HG03045 (cell line): ENCODE results near the gene ASB4.
"Not testable (repeated sequence)": the region's sequence is repeated elsewhere in the genome, so short reads cannot be mapped to it uniquely, and the experiment has no call there.

ENCODE experiments used
- ATAC-seq: cut with Tn5 transposase; IDR thresholded peaks from one replicate; pipeline ENCODE4 v1.9.1; 2021; ENCODE audit warnings: mild to moderate bottlenecking, moderate library complexity; ENCODE audit not compliant: unreplicated experiment

Gene ASB4

DNA sequence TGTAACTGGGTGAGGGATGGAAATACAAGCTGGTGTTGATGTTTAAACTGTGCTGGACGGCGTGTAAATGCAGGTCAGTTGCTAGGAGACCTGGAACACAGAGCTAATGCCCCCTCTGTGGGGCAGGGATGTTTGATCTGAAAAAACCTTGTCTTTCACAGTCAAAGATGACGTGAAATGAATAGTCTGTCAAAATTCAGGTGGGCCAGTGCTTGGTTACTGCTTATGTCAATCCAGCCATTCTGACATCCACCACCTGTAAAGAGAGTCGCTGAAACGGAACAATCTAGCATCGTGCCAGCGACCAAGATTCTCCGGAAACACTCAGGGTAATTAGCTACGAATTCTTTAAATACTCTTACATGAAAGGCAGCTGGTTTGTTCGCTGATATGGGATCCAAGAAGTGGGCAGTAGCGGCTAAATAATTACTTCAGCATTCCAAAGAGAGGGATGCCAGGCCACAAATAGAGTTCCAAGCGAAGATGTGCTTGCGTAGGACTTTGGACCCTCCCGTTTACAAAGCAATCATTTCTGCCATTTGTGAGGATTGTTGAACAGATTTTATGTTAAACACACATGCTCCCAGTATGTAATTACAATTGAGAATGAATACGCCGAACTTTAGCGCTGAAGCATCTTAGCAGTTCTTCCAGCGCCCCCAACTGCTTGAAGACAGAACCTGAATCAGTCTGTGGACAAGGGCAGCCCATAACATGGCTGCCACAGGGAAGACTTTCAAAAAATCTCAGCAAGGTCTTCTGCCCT lies 7.3 kb upstream of the ASB4 start:
- ATAC-seq: no peak

DNA sequence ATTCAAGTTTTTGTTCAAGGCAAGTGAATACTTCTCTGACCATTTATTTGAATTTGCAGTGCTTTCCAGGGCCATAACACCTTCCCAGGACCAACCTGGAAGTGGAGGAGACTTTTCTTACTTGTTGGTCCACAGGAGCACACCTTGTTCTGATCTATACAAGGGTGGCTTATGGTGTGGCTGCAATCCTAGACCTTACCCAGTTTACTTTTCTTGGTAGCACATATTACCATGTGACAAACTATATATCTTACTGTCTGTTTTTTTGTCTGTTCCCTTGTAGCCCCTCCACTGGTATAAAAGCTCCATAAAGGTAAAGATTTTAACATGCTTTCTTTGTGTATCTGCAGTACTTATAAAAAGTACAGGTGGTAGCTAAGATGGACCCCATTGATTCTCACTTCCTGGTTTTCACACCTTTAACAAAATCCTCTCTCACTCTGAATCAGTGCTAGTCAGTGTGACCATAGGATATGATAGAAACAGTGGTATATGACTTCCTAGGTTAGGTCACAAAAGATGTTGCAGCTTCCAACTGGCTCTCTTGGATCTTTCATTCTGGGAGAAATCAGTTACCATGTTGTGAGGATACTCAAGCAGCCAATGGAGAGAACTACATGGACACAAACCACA lies 5.6 kb upstream of the ASB4 start:
- ATAC-seq: no peak

DNA sequence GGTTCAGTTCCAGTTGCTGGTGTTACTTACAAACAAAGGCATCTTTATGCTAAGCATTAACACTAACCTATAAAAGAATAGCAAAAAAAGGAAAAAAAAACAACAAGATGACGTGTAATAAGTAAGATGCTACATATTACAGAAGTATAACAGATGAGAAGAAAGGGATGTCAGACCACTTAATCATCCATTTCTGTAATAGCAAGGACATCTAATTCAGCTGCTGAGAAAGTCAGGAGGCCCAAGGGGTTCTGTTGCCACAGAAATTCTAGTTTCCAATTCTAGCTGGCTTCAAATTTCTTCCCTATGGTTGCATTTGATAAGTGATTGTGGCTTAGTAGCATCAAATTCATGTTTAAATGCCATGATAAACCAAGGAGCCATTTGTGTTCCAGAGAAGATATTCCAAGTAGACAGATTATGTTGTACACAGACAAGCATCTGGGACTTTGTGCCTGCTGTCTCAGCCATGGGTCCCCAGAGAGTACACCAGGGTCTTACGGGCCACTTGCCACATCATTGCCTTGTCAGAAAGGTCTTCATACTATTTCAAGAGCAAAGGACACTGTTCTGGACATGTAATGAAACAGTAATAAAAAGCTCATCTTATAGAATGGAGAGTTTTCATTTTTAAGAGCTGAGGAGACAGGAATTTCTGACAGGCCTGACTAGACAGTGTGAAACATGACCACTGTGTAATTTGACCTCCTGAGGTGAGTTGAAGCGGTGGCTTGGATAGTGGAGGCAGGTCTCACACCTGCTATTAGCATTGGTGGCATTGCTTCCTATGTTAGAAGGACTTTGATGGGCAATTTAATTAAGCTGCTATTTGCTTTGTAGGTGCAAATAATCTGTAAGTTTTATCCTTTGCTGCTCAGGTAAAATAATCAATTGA lies 4.2 kb upstream of the ASB4 start:
- no peak for ATAC-seq

DNA sequence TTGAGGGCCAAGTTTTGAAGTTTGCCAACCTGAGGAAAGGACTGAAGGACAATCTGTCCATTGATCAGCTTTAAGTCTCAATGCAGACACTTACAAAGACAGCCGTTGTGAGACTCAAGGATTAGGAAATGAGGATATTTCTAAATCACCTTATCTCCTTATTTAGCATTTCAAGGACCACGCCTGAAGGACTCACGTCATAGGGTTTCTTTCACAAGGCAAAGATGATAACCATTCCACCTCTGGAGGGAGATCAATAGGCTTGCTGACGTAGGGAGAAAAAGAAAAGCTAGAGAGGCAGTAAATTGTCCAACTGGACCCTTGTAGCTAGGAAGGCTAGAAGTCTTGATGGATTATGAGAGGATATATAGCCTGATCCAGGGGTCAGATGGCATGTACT lies 3.3 kb upstream of the ASB4 start:
- ATAC-seq: no peak

DNA sequence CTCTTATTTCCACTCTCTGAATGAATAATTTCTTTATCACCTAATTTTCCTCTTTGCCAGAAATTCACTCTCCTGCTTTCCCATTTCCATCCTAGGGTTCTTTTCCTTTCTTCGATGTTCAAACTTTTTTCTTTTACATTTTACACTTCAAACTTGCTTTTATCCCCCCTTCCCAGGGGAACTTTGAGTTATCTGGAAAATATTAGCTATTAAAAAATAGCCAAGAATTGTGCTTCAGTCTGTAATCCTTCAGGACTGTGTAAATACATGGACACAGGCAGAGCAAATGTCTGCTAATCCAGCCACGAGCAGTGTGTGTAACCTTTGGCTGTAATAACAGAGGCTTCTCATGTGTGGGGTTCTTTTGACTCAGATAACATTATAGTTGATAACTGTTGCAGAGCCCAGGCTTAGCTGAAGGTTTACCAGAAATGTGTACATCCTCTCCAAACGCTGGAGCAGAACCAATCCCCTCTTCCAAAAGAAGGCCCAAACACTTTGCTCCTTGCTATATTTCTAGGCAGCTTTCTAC lies 4.6 kb downstream of the ASB4 start:
- ATAC-seq: no peak

DNA sequence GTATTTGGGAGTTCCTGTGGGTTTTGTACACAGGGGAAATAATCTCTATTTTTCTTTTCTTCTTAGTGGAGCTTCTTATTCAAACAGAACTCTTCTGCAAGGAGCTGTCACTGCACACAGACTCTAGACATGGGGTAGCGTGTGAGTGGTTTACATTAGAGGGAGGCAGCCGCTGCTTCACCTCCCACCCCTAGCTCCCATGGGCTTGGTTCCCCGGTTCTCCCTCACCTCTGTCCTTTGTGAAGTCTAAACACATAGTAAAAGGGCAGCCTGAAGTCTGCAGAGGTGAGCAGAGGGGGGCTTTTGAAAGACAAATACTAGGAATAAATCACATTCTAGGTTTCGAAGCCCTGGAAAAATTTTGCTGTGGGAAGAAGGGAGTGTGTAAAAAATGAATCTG lies 5.5 kb downstream of the ASB4 start:
- no peak for ATAC-seq

DNA sequence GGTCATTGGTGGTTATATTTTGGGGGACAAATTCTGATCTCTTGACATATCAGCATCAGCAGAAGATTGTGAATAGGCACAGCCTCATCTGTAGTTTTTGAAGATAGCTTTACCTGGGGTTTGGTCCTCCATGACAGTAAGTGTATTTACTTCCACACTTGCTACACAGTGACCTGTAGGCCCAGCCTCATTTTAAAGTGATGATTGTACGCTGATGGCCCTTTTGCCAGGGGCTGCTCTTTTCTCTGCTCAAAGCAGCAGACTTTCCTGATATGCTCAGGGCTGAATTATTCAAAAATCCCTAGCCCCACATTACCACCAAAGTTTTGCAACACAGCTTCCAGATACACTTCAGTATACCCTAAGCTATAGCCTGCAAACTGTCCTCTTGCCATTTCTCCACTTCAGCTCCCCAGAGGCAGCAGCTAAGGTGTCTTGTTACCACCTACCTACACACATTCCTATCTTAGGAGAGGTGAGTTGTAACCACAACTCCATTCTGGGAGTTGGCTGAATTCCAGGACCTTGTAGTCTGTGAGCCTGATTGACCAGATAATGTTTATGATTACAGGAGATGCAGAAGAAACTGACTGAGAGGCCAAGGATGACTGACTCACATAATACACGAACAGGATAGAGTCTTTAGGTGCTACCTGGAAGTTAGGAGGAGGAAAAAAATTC lies 6.0 kb downstream of the ASB4 start:
- no peak for ATAC-seq

DNA sequence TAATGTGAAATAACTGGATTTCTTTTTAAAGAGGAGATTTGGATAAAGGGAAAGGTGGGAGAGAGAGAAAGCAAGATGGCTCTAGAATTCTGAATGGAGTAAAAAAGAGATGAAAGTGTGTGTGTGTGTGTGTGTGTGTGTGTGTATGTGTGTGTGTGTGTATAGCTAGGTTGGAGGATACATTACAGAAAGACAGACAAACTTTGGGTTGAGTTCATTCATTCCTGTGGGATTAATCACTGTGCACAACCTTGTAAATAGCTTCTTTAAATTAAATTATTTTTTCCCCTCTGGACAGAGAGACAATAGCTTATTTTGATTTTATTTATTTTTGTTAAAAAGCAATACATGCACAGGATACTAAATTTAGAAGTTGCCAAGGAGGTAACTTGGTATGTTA lies 7.5 kb downstream of the ASB4 start:
- ATAC-seq: no peak

DNA sequence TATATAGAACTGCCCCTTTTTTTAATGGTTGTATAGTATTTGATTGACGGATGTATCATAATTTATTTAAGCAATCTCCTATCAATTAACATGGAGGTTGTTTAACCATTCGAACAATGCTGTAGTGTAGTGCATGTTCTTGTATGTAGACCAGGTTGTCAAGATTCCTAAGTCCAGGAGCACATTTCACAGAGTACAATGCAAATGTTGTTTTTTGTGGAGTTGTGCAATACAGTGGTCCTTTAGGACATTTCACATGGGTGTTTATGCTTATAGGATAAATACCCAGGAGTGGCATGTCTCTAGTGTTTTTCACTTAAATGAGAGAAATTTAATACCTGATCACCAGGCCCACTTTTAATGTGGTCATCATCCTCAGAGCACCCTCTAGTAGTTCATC lies 8.1 kb downstream of the ASB4 start:
- ATAC-seq: no peak

DNA sequence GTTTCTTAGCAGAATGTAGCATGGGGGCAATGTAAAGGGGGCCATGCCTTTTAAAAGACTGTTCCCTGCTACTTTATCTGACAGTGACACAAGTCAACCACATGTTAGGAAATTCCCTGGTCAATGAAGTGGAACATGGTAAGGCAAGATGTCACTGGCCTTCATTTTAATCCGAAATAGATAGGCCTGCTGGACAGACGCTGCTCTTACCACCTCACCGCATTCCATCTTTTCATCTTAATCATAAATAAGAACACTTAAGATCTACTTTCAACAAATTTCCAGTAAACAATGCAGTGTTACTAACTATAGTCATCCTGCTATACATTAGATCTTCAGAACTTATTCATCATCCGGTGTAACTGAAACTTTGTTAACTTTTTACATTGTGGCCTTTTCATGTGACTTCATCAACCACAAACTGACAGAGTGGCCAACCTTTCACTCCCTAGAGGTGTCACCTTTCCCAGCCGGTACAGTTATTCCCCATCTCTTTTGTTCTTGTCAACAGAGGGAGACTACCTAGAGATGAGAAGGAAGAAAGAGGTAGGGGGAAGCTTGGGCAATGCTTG lies 15.6 kb downstream of the ASB4 start:
- ATAC-seq: peak; percentile 94

DNA sequence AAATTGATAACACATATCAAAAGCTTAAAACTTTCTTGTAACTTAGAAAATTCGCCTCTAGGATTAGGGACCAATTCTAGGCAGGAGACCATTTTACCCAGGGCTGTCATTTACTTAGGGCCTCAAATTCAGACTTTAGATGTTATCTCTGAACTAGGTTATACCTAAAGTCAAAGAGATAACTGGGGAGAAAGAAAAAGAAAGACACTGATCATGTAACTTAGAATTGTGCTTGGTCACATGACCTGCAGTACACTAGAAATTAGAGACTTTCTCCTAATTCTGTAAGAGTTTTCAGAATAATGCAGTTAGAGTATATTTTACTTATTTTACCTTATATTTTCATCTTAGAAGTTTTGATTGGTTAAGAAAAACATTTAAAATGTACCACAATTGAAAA lies 16.7 kb downstream of the ASB4 start:
- ATAC-seq: no peak

DNA sequence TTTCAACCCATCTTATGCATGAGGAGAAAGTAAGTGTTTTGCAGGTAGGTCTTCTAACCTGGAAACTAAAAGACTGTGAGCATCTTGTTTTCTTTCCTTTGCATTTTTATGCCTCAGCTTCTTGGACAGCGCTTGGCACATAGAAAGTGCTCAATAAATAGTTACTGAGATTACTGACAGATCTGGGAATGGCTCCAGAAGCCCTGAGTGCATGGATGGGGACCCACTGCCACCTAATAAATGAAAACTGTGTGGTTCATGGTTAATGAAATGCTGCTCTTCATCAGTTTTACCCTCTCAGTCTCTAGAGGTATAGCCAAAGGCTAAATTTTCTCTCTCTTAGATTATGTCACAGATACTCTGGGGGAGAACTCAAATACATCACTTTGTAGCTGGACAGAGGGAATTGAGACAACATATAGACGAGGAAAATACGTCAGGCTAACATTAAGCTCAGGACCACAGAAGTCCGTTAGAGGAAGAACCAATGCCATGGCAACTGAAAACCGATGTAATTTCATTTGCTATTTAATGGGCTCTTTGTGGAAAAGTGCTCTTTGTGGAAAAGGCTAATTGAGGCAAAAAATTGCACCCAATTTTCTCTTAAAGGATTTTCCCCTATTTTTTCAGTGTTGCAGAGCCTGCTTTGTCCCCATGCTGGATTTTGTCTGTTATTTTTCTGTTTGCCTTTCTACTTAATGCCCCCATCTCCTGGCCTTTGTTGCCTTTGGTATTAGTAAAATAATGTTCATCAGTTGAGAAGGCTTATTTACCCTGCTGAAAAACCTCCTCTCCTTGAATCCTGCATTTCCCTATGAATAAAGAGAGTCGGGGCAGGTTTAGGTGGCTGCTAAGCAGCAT lies 17.8 kb downstream of the ASB4 start:
- no peak for ATAC-seq

DNA sequence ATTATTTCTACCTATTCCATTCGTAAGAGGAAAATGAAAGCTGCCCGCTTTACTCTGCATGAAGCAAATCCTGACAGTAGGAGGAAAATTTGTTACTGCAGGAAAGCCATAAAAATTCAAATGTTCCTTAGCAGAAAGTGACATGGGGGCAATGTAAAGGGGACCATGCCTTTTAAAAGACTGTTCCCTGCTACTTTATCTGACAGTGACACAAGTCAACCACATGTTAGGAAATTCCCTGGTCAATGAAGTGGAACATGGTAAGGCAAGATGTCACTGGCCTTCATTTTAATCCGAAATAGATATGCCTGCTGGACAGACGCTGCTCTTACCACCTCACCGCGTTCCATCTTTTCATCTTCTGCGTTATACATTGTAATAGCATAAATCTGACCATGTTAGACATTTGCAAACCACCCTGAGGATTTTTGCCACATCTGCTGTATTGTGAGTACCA lies 18.4 kb downstream of the ASB4 start:
- ATAC-seq: not testable (repeated sequence)

DNA sequence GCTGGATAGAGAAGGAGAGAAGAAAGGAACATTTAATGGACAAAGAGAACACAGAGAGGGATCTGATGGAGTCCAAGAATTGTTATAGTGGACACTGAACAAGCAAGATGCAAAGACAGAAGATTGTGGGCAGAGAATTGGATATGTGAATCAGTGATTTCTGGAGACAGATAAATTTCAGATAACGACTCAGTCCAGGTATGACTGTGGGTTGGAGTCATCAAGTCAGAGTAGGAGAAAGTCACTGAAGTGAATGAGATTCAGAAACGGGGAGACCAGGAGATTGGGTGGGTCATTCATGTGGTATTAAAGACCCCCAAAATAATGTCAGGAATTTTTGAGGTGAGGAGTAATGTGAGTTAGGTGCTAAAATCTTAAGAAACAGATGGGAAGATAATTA lies 23.0 kb downstream of the ASB4 start:
- ATAC-seq: no peak

DNA sequence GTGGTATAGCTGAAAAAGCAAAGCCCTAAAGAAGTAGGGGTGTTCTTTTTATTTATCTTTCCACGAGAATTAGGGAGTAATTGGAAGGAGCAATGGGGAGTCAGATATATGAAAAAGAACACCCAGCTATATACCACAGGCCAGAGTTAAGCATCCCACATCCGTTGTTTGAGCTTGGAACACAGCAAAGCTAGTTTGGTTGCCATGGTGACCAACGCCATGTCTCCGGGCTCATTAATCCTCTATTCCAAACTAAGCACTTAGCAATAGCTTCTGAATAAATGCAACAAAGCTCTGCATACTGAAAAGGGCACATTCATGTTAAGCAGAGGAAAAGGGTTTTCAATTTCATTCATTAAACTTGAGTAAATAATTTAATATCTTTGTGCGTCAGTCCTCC lies 23.5 kb downstream of the ASB4 start:
- no peak for ATAC-seq

DNA sequence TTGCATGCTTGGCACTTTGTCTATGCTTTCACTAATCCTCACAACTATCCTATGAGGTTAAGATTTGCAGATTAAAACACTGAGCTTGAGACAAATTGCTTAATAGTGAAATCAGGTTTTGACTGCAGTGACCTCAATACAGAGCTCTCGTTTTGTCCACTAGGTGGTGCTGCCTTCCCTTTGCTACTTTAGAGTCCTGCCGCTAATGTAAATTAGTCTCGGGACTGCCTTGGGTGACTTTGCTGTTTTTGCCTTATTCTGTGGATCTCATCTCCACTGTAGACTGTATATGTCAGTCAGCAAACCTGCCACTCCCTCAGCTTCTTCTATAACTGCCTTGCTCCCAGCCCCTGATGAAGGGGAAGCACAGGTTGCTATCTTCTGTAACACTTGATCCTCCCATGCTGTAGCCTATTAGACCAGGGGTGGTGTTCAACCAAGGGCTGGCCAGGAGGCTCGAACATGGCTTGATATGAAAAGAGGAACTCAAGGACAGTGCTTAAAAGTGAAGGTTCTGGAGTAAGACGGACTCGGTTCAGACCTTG lies 26.0 kb downstream of the ASB4 start:
- ATAC-seq: peak; percentile 93

DNA sequence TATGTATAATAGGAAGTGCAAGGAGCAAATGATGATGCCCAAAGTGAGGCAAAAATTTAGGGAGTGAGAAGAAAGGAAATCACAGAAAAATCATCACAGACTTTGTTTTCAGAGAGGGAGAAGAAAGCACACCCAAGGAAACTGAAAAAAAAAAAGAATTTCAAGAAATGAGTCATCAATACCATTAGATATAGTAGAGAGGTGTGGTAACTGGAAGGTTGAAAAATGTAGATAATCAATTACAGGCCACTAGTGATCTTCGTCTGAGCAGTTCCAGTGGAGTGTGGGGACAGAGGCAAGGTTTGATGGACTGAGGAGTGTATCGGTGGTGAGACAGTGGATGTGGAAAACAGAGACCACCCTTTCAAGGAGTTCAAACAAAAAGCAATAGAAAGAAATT lies 31.7 kb downstream of the ASB4 start:
- ATAC-seq: no peak

DNA sequence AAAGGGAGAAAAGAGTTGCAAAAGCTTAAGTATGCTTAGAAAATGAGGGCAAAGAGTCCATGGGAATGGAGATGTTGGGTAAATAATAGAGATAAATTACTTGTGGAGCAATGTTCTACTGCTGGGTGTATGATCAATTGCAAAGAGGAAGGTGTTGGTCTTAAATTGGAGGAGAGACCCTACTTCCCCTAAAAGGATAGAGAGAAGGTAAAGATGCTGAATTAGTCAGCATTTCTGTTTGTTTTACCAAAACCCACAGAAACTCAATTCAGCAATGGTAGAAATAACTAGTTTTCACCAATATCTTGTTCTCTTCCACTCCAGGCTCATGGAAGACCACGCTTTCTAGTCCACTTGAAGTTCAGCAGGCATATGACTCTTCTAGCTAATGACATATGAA lies 32.1 kb downstream of the ASB4 start:
- no peak for ATAC-seq

DNA sequence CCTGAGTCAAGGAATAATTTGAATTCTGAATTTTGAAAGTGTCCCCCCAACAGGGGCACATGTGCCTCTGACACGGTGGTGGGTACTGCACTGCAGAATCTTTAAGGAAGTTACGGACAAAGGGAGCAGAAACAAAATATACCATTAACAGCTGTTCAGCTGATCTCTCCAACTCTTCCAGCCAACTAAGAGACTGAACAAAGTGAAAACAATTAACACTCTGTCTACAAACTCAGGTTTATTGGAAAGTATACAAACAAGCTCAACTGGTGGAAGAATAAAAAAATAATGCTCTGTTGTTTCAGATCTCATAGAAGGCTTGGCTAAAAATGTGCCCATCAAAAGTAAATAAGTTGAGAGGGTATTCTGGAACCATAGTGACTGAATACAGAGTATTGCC lies 34.4 kb downstream of the ASB4 start:
- ATAC-seq: no peak
